GM20000 (cell line): Measurements from ENCODE around the gene RABEPK.
A peak's percentile ranks its signal among the peaks of the same experiment; 100 is the strongest.
"Not testable (repeated sequence)": the region's sequence is repeated elsewhere in the genome, so short reads cannot be mapped to it uniquely, and the experiment has no call there.

ENCODE experiments used
- DNase-seq: peaks from one replicate; pipeline ENCODE4 v3.0.0; 2012; ENCODE audit warnings: low spot score
- TF ChIP-seq, protein P1 (sequence below): IDR thresholded peaks from 2 replicates; pipeline ENCODE4 v1.5.1; 2012; ENCODE audit warnings: mild to moderate bottlenecking, control low read depth; ENCODE audit errors: extremely low read depth, missing control alignments

The RABEPK gene, protein sequence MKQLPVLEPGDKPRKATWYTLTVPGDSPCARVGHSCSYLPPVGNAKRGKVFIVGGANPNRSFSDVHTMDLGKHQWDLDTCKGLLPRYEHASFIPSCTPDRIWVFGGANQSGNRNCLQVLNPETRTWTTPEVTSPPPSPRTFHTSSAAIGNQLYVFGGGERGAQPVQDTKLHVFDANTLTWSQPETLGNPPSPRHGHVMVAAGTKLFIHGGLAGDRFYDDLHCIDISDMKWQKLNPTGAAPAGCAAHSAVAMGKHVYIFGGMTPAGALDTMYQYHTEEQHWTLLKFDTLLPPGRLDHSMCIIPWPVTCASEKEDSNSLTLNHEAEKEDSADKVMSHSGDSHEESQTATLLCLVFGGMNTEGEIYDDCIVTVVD

DNA sequence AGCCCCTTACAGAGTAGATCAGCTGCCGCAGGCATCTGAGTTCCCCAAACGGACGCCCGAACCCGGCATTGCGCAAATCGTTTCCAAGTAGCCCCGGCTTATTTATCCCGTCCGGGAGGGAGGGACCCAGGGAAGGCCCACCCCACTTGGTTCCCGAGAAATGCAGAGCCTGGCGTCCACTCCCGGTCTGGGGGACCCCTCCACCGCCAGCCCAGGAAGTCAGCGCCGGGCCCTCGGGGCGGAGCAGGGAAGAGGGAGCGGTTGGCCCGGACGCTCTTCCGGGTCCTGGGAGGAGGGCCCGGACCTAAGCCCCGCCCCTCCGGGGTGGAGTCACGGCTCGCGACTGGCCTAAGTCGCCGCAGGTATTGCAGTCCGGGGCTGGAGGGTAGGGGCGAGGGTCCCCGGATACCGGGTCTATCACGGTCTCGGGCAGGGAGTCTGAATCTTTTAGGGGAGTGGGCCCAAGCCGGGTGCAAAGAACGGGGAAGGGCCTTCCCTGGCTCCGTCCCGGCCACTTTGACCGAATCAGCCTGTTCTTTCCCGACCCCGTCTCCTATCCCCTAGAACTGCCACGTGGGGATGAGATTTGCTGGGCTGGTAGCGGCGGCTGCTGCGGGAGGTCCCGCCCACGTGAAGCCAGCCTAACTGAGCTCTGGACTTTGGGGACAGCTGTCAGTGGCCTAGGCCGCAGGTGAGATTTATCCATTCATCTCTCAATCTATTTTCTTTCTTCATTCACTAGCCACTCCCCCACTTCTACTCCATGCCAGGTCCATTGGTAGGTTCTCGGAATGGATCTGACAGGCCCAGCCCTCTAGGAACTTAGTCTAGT lies at the start of gene RABEPK:
Gene RABEPK (plus strand): TSS at position 327 of the 832 bp plus-strand sequence. CDS start 2,472 bp downstream, outside the sequence.
- DNase-seq, result peak; percentile 93
- TF ChIP-seq, protein P1, sequence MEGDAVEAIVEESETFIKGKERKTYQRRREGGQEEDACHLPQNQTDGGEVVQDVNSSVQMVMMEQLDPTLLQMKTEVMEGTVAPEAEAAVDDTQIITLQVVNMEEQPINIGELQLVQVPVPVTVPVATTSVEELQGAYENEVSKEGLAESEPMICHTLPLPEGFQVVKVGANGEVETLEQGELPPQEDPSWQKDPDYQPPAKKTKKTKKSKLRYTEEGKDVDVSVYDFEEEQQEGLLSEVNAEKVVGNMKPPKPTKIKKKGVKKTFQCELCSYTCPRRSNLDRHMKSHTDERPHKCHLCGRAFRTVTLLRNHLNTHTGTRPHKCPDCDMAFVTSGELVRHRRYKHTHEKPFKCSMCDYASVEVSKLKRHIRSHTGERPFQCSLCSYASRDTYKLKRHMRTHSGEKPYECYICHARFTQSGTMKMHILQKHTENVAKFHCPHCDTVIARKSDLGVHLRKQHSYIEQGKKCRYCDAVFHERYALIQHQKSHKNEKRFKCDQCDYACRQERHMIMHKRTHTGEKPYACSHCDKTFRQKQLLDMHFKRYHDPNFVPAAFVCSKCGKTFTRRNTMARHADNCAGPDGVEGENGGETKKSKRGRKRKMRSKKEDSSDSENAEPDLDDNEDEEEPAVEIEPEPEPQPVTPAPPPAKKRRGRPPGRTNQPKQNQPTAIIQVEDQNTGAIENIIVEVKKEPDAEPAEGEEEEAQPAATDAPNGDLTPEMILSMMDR, result no peak

DNA sequence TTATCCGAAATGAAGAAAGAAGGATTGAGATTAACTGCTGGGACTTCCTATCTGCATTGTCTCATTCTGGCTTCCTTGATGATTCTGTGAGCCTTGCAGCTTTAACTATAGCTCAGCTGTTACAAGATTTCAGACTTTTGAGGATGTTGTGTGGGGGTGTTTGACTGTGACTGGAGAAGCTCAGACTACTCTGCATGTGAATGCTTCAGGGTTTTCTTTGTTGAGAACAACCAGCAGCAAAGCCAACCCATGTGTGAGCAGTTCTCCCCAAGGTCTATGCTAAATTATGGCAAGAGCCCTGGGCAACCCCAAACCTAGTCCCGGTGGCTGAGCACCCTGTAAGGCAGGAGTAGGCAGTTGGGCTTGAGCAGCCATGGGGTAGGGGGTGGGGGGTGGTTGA lies 48.6 kb upstream of the RABEPK start:
- TF ChIP-seq, protein P1, result no peak
- DNase-seq, result no peak

DNA sequence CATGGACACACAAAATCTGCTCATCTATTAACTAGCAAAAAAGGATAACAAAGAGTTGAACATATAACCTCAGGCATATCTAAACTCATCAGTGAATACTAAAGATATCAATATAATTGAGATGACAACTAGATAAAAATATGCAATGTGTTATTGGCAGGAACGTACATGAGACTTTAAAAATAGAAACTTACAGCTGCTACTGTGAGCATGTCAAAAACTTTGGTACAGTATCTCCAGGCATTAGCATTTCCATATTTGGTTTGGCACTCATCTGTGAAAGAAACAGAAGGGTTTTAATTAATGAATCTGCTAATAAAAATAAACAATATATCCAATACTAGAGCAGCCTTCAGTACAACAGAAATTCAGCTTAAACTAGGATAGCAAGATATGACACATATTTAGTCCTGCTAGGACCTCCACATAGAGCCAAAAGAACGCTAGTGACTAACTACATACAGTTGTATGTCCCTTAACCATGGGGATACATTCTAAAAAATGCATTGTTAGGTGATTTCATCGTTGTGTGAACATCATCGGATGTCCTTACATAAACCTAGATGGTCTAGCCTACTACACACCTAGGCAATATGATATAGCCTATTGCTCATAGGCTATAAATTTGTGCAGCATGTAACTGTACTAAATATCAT lies 46.5 kb upstream of the RABEPK start:
- DNase-seq, result no peak
- TF ChIP-seq, protein P1, result no peak

DNA sequence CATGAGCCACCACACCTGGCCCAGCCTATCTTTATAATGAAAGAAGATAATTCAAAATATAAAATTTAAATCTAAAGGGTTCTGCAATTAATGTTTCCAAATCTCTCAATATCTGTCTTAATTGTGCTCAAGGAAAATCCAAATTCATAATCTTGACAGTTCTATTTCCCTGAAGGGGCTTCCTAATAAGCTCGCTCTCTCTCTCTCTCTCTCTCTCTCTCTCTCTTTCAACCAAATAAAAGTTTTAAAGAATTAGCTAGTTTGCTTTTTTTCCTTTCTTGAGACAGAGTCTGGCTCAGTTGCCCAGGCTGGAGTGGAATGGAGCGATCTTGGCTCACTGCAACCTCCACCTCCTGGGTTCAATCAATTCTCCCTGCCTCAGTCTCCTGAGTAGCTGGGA lies 43.8 kb upstream of the RABEPK start:
- TF ChIP-seq, protein P1, result no peak
- DNase-seq, result no peak

DNA sequence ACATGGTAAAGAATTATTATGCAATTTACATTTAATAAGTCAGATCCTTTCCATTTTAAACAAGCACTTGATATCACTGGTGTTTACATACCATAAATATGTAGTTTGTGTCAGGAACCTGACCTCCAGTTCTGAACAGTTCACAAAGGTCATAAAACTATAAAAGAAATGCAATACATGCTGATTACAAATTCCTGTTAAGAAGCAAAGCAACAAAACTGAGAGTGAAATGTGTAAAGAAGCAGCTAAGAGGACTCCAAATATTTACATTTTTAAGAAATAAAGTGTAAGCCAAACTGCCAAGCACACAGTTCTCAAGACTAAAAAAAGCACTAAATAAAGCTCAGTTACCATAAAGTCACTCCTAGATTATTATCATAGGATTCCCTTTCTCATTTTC lies 39.6 kb upstream of the RABEPK start:
- no peak for DNase-seq
- TF ChIP-seq, protein P1, result no peak

DNA sequence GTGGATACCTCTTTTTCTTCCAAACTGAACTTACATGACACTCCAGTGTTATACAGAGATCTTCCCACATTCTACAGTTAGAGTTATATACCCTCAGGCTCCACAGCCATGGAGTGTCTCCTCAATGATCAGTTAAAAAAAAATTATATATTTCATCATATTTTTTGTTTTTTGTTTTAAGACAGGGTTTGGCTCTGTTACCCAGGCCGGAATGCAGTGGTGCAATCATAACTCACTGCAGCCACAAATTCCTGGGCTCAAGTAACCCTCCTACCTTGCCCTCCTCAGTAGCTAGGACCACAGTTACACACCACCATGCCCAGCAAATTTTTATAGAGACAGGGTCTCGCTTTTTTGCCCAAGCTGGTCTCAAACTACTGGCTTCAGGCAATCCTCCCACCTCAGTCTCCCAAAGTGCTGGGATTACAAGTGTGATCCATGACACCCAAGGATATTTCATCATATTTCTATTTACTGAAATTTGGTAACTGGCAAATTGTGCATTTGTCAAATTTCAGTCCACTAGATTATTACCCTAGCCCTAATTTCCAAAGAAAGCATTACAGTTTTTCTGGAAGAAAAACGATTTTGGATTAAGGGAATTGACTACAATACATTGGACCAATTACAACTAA lies 38.9 kb upstream of the RABEPK start:
- TF ChIP-seq, protein P1, result no peak
- DNase-seq, result no peak

DNA sequence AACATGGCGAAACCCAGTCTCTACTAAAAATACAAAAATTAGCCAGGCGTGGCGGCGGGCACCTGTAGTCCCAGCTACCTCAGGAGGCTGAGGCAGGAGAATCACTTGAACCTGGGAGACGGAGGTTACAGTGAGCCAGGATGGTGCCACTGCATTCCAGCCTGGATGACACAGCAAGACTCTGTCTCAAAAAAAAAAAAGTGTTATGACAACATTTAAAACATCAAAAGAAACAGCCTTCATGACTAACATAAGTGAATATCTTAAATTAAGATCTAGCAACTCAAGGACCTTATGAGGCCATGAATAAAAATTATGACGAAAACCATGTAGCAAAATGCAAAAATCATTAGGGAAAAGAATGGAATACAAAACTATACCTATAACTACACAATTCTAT lies 37.5 kb upstream of the RABEPK start:
- not testable (repeated sequence) for DNase-seq
